Occipital lobe (tissue), 2 donors: Measurements from ENCODE around the gene RTN4R. TPM values are rescaled to one million over a fixed set of nuclear protein-coding genes. Genes with fewer than 3 reads are reported as not detected.
"Not testable (repeated sequence)": the region's sequence is repeated elsewhere in the genome, so short reads cannot be mapped to it uniquely, and the experiment has no call there.

Experiments used
- DNase-seq: peaks from one replicate; lab custom pipeline; 2025; lab: John Stamatoyannopoulos, UW
- total RNA-seq: library from RNA; depleted of rRNA; stranded (reverse); fragments of >200 nt; gene quantifications from one replicate; pipeline ENCODE4 v1.2.3, GENCODE V29; 2014

Gene RTN4R
- total RNA-seq, 1 donor from 2014 or later = 9.5 TPM

GRCh38 chr22:20305894-20306645, 38.0 kb upstream of the RTN4R start:
- DNase-seq = no peak

GRCh38 chr22:20305230-20305893, 37.2 kb upstream of the RTN4R start:
- not testable (repeated sequence) for DNase-seq

DNA sequence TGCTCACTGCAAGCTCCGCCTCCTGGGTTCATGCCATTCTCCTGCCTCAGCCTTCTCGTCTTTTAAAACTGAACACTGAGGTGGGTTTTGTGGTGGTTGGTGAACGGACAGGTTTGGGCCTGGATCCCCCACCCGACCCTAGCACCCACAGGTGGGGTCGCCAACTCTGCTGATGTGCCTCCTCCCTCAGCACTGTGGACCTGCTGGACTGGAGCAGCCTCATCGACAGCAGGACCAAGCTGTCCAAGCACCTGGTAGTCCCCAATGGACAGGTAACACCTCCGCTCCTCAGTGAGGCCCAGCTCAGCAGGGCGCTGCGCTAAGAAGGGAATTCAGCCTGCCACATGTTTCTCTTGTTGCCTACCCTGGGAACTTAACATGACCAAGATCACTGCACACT, 36.5 kb upstream of the RTN4R start:
- no peak for DNase-seq

DNA sequence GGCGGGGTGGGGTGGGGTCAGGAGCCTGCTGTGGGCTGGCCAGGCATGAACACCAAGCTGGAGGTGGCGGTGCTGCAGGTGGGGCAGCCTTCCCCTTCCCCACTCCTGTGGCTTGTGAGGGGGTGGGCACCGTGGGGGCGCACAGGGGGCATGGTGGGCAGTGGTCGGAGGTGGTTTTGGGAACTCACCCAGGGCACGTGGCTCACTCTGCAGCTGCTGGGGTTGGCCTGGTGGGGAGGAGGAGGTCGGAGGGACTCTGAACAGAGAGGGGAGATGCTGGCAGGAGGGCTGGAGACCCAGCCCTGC, 35.1 kb upstream of the RTN4R start:
- DNase-seq = not testable (repeated sequence)

DNA sequence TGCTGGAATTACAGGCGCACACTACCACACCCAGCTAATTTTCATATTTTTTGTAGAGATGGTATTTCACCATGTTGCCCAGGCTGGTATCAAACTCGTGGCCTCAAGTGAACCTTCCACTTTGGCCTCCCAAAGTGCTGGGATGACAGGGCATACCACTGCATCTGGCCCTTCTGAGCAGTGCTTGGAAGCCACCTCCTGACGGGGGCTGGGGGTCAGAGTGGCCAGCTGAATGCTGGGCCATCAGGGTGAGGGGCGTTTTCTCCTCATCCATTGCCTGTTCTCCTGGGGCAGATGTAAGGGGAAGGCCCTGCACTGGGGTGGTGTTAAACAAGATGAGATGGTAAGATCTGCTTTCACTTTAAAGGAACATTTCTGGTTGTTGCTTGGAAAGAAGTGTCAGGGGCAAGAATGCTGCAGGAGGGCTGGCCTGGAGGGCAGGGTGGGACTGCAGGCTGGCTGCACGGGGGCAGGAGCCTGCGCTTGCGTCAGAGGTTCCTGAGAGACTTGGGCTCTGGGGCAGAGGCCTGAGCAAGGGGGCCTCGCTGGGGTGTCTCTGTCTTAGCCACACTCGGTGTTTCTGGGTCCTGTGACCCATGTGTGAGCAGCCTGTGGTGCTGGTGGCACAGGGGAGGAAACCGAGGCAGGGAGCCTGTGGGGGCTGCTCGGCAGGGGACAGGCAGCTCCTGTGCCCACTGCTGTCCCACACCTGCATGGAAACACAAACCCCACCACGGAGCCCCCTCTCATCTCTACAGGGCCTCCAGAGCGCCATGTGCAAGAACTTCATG, 34.5 kb upstream of the RTN4R start:
- no peak for DNase-seq

- no peak for DNase-seq
These were observed 31.6 kb upstream of the RTN4R start for GRCh38 chr22:20299746-20300136.

DNA sequence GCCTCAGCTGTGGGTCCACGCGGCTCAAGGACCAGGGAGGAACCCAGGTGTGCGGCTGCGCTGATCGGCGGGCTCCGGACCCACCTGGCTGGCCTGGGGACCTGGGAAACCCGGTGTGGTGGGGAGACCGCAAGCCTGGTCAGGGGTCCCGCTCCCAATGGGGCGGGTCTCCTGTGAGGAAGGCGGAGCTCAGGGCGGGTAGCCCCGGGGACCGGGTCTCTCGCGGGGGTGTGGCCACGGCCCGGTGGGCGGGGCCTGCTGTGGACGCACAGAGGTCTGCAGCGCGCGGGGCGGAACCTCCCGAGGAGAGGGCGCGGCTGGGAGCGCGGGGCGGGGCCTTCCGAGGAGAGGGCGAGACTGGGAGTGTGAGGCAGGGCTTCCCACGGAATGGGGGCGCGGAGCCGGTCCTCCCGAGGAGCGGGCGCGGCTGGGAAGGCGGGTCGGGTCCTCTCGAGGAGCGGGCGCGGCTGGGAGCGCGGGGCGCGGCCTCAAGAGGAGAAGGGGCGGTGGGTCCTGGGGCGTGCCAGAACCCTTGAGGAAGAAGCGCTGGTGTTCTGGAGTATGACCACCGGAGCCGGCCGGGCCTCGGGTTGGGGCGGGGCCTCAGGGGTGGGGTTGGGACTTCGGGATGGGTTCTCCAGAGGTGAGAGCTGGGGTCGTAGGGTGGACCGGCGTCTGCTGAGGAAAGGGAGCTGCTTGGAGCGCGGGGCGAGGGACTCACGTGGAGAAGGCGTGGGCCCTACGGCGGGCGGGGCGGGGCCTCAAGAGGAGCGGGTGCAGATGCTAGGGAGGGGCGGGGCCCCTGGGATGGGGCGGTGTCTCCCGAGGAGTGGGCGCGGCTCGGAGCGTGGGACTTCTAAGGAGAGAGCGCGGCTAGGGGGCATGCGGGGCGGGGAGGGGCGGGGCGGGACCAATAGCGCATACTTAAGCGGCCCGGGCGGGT, 31.0 kb upstream of the RTN4R start:
- DNase-seq = peak; percentile 33

DNA sequence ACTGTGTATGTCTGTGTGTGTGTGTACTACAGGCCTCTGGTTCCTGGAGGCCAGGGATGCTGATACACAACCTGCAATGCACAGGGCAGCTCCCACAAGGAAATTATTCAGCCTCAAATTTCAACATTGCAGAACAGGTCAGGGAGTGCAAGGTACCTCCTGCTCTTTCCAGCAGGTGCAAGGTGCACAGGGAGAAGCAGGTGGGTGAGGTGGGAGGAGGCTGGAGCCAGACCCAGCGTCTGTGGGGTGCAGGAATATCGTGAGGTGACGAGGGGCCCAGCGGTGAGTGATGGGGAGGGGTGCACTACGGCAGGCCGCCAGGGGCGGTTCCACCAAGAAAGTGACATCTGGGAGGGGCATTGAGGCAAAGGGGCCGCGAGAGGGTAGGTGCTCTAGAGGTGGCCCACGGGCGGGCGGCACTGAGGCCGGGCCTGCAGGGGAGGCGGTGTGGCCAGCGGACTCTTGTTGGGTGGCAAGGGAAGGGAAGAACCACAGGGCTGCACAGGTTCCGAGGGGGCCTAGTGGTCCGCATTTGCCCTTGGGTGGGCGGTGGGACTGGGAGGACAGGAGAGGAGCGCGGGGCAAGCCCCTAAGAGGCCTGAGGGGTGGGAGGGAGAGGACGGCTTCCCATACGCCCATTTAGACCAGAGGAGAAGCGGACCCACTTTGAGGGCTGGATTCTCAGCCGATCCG, 30.1 kb upstream of the RTN4R start:
- no peak for DNase-seq

- no peak for DNase-seq
These were observed 29.4 kb upstream of the RTN4R start for GRCh38 chr22:20297414-20298109.

DNA sequence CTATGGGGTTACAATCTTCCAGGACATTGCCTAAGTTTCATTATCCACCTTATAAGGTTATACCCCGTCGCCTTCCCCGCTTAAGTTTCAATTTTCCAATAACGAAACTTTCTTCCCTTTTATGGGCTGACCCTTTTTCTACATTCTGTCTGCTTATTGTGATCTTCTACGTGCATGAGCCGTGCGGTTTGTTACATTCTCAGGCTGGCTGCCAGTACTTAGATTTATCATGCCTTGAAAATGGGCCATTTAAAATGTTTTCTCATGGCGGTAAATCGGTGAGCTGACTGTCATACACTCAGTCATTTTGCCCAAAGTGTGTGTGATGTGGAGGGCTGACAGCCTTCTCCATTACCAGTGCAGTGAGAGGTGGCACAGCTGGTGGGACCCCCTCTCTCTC, 28.5 kb upstream of the RTN4R start:
- no peak for DNase-seq

DNA sequence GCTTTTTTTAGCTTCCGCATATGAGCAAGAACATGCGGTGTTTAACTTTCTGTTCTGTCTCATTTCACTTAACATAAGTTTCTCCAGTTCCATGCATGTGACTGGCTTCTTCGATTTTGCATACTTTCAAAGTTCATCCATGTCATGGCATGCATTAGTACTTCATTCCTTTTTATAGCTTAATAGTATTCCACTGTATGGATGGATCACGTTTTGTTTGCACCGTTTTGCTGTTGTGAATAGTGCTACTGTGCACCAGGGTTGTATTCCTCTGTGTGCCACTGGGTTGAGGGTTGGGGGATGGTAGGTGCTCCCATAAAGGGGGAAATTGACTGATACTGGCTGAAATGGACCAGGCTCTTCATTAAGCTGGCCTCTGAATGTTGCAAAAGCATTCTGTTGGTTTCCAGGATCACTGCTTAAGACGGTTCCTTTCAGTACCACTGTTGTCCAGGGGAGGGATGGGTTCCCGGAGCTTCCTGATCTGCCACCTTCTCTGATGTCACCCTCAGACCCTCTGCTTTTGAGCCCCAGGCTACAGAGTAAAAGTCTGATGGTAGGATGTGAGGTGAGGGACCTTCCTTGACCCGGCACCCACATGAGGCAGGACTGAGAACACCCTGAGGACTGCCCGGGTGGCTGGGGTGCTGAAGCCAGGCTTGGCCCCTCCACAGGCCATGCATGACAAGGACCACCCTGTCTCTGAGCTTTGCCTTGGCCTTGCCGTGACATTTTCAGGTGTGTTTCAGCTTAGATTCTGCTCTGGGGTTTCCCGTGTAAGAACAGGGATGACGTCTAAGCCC, 27.3 kb upstream of the RTN4R start:
- DNase-seq = no peak

- no peak for DNase-seq
These were observed 24.6 kb upstream of the RTN4R start for GRCh38 chr22:20292673-20293232.

DNA sequence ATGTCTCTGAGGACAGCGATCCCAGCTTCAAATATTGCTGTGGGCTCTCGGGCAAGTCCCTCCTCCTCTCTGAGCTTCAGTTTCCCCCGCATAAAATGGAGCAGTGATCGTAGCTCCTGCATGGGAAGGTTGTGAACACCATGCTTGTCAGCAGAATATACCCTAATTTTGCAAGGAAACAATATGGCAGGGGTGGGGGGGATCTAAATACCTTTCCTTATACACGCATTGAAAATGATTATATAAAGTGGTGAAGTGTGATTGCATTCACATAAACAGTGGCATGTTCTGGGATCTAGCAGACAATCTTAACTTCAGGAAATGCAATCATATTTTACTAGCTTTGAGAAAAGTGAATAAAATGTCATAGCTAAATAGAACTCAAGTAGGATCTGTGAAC, 24.0 kb upstream of the RTN4R start:
- no peak for DNase-seq

DNA sequence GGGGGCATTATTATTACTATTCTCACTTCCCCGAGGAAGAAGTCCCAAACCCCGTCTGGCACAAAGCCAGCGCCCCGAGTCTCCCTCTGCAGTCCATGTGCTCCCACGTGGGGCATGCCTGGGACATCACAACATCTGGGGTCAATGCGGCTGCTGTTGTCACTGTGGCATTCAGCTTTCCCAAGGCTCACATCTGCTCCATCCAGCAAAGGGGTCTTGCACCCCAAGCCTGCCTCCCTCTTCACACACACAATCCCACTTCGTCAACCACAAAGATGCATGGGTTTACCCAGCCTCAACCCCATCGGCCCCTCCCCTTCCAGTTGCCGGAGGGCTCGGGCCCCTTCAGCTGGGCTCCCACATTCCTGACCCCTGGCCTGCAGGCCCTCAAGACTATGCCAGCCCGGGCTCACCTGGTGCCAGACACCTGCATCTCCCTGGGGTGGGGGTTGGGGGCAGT, 23.5 kb upstream of the RTN4R start:
- no peak for DNase-seq

GRCh38 chr22:20291249-20291586, 23.1 kb upstream of the RTN4R start:
- DNase-seq = no peak

- DNase-seq = no peak
These were observed 22.6 kb upstream of the RTN4R start for GRCh38 chr22:20290578-20291248.

DNA sequence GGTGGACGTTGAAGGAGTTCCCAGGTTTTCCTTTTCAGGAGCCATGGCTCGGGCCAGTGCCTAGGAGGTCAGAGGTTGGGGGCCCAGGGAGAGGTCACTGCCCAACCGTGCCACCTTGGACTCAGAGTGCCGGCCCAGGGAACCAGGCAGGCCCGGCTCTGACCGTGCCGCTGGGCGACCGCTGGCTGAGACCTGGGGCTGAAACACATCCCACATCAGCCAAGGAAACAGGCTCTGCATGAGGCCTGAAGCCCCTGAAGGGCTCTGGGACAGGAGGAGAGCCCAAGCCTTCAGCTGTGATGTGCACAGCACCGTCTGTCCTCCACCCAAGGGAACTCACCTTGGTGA, 21.9 kb upstream of the RTN4R start:
- no peak for DNase-seq

DNA sequence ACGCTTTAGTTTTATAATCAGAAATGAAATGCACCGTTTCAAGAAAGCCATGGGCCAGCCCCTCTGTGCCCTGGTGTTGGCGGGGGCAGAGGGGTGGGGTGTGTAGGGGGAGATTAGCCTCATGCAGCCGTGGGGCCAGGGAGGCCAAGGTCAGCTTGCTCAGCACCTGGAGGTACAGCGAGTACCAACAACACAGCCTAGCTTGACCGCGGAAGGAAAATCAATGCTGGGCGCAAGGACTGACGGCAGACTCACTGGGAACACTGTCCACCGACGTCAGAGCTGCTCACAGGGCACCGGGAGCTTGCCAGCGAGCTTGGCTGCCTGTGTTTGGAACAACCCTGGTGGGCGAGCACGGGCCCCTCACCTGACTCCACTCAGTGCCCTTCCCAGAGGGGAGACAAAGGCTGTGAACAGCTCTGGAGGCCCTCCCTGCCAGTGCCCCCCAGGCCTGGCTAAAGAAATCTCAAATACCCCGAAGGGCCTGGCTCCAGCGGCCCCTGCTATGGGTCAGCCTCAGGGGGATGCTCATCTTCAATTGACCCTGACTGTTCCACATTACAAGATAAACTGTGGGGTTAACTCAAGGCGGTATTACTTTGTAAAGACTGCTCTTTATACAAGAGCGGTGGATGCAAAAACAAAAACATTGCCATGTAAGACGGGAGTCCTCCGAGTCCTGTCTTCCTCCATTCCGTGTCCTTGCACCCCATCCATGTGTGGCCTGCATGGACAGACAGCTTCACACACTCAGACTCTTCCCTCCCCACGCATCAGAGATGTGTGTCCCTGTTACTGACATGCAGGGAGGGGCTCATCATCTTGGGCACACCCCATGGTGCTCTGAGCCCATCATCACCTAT, 21.3 kb upstream of the RTN4R start:
- not testable (repeated sequence) for DNase-seq
